Heart left ventricle (tissue), 13 donors: ENCODE measurements around the gene PTPN1.

Experiments
- CTCF ChIP-seq, 12 donors: fragments of 200-600 bp; sonication (generic) in 4 of 12; IDR thresholded peaks; one replicate each; pipeline versions ENCODE4 v1.5.0 to v1.8.0; 2018 to 2022; ENCODE audit warnings: antibody characterized with exemption in 12 of 12, mild to moderate bottlenecking in 5 of 12
- POLR2A ChIP-seq, 2 donors: fragments of 450-650 bp; IDR thresholded peaks; one replicate each; pipeline ENCODE4 v1.6.1; 2017; ENCODE audit warnings: antibody characterized with exemption in 2 of 2, mild to moderate bottlenecking in 2 of 2, moderate library complexity in 2 of 2
- donor health status: ischemic (EF 13 %, LVEDD 7.1; RV severe dilation, severe dysfunction).
- donor health status: DM: no; HTN: yes; CAD: no.
- donor health status: DM: no; HTN: no; CAD: no.
- donor health status: ischemic (EF 25% LVEDD 6.9; RV normal size, moderate dysfunction).
- donor health status: ischemic (EF 25% LVEDD 5.7; RV mildly dilated, moderate dysfunction).
- donor health status: ischemic (EF 35%, LVEDD 5.7; RV mildly dilated, moderate dysfunction).
- donor health status: nonischemic (EF 11% LVEDD 7.7; RV severe dilation, severe dysfunction).
- donor health status: DM: yes; HTN: yes; CAD: no.
- donor health status: PGD.
- donor health status: ischemic (EF 29% LVEDD 5.4; RV normal size, mild dysfunction).
- donor health status: nonischemic (EF 23%, LVEDD 6.1; RV moderate dilation, normal function).

GRCh38 chr20:50545126-50545525 is 34.9 kb downstream of the PTPN1 start:
- TF ChIP-seq CTCF (IDR thresholded peaks at IDR 0.05), result no peak
- no peak for TF ChIP-seq POLR2A (IDR thresholded peaks at IDR 0.05)
